Liver (tissue), 9 donors: ENCODE data around the gene COL5A1. TPM values are rescaled to one million over a fixed set of nuclear protein-coding genes. Genes with fewer than 3 reads are reported as not detected.

Experiments used
- DNase-seq: peaks from one replicate; pipeline ENCODE4 v3.0.0-alpha.2; 2017; ENCODE audit warnings: low spot score
- H3K27ac ChIP-seq, 2 donors: one replicate each; pipeline ENCODE4 v1.7.0; 2013; ENCODE audit warnings: inconsistent platforms in 2 of 2, low read length in 2 of 2, control low read depth in 1 of 2, low read depth in 1 of 2, mild to moderate bottlenecking in 1 of 2
- H3K27me3 ChIP-seq, 4 donors: one replicate each; pipeline versions ENCODE4 v1.6.1 to v1.7.0; 2013; ENCODE audit warnings: low read length in 3 of 4, inconsistent platforms in 1 of 4, mild to moderate bottlenecking in 1 of 4, moderate library complexity in 1 of 4; ENCODE audit not compliant: control insufficient read depth in 4 of 4, insufficient read depth in 4 of 4
- H3K36me3 ChIP-seq, 4 donors: one replicate each; pipeline versions ENCODE4 v1.6.1 to v1.7.0; 2013; ENCODE audit warnings: low read length in 3 of 4, mild to moderate bottlenecking in 3 of 4, low read depth in 1 of 4, moderate library complexity in 1 of 4; ENCODE audit not compliant: control insufficient read depth in 4 of 4, insufficient read depth in 3 of 4
- H3K4me1 ChIP-seq, 4 donors: one replicate each; pipeline versions ENCODE4 v1.6.1 to v1.7.0; 2013; ENCODE audit warnings: low read length in 3 of 4, mild to moderate bottlenecking in 3 of 4, moderate library complexity in 1 of 4; ENCODE audit not compliant: control insufficient read depth in 4 of 4, insufficient read depth in 4 of 4
- H3K4me3 ChIP-seq, 3 donors: one replicate each; pipeline versions ENCODE4 v1.6.1 to v1.7.0; 2013; ENCODE audit warnings: low read length in 3 of 3, control low read depth in 1 of 3, low read depth in 1 of 3, mild to moderate bottlenecking in 1 of 3
- H3K9ac ChIP-seq, 2 donors: one replicate each; pipeline ENCODE4 v1.7.0; 2013; ENCODE audit warnings: low read length in 2 of 2, mild to moderate bottlenecking in 2 of 2, moderate library complexity in 2 of 2, control low read depth in 1 of 2, low read depth in 1 of 2
- H3K9me3 ChIP-seq, 4 donors: one replicate each; pipeline versions ENCODE4 v1.6.1 to v1.7.0; 2013; ENCODE audit warnings: low read length in 3 of 4; ENCODE audit not compliant: control insufficient read depth in 4 of 4
- FOXA1 ChIP-seq: IDR thresholded peaks from 2 replicates; pipeline ENCODE4 v1.6.1; 2016; ENCODE audit warnings: antibody characterized with exemption
- FOXA2 ChIP-seq: IDR thresholded peaks from 2 replicates; pipeline ENCODE4 v1.6.1; 2016; ENCODE audit warnings: antibody characterized with exemption
- GABPA ChIP-seq, 2 donors: IDR thresholded peaks in 1 of 2; conservative IDR thresholded peaks in 1 of 2; 2 replicates each; pipeline ENCODE4 v1.6.1; 2016; ENCODE audit warnings: antibody characterized with exemption in 2 of 2, mild to moderate bottlenecking in 1 of 2, moderate library complexity in 1 of 2
- HNF4A ChIP-seq, 2 donors: conservative IDR thresholded peaks; 2 replicates each; pipeline ENCODE4 v1.6.1; 2016; ENCODE audit warnings: antibody characterized with exemption in 2 of 2, mild to moderate bottlenecking in 2 of 2
- HNF4G ChIP-seq: IDR thresholded peaks from 2 replicates; pipeline ENCODE4 v1.6.1; 2016; ENCODE audit warnings: antibody characterized with exemption
- JUND ChIP-seq, 2 donors: IDR thresholded peaks; 2 replicates each; pipeline ENCODE4 v1.6.1; 2016; ENCODE audit warnings: antibody characterized with exemption in 2 of 2
- MAX ChIP-seq: IDR thresholded peaks from 2 replicates; pipeline ENCODE4 v1.6.1; 2016; ENCODE audit warnings: antibody characterized with exemption
- NR2F2 ChIP-seq: IDR thresholded peaks from 2 replicates; pipeline ENCODE4 v1.6.1; 2016; ENCODE audit warnings: antibody characterized with exemption
- RAD21 ChIP-seq, 2 donors: IDR thresholded peaks; 2 replicates each; pipeline ENCODE4 v1.6.1; 2016; ENCODE audit warnings: antibody characterized with exemption in 2 of 2, mild to moderate bottlenecking in 2 of 2
- REST ChIP-seq: IDR thresholded peaks from 2 replicates; pipeline ENCODE4 v1.6.1; 2016; ENCODE audit warnings: antibody characterized with exemption, mild to moderate bottlenecking
- RXRA ChIP-seq, 2 donors: IDR thresholded peaks; 2 replicates each; pipeline ENCODE4 v1.6.1; 2017 to 2018; ENCODE audit warnings: antibody characterized with exemption in 2 of 2, mild to moderate bottlenecking in 1 of 2
- TAF1 ChIP-seq: conservative IDR thresholded peaks from 2 replicates; pipeline ENCODE4 v1.6.1; 2016; ENCODE audit warnings: antibody characterized with exemption, mild to moderate bottlenecking
- YY1 ChIP-seq: IDR thresholded peaks from 2 replicates; pipeline ENCODE4 v1.6.1; 2016; ENCODE audit warnings: antibody characterized with exemption, mild to moderate bottlenecking
- ZBTB33 ChIP-seq: IDR thresholded peaks from 2 replicates; pipeline ENCODE4 v1.6.1; 2016; ENCODE audit warnings: antibody characterized with exemption
- WGBS: extraction: QIAGEN DNeasy Blood & Tissue Kit; methylation state at CpG from one replicate; pipeline ENCODE4 v1.1.7; 2013; 5-methylcytosine and 5-hydroxymethylcytosine counted together
- polyA plus RNA-seq, 2 donors: library from polyadenylated mRNA; stranded (reverse) in 1 of 2; unstranded in 1 of 2; fragments of 200-250 nt in 1 of 2; fragments of >200 nt in 1 of 2; fragmentation: Nextera tagmentation in 1 of 2; extraction: Ambion mirVana in 1 of 2; gene quantifications; one replicate each; pipeline versions ENCODE4 v1.2.1 to v1.2.3, GENCODE V29; 2013 to 2015
- total RNA-seq, 2 donors: library from RNA; depleted of rRNA; stranded (reverse); fragments of >200 nt; gene quantifications; one replicate each; pipeline ENCODE4 v1.2.3, GENCODE V29; 2014
- donor health status: healthy.
- donor health status: healthy.
- donor health status: healthy.
- donor health status: healthy.
- donor health status: healthy.

COL5A1 gene
- total and polyA plus RNA-seq, 4 donors: 0.67 to 15.6 (median 11.2) TPM

GRCh38 chr9:134724912-134725604 is 83.5 kb downstream of the COL5A1 start:
- no peak overlapping the region for H3K27ac ChIP-seq
- no peaks in the 10 kb centered on the region for H3K4me1 ChIP-seq
- H3K27me3 ChIP-seq: no peaks in the 10 kb centered on the region
- no peak overlapping the region for H3K9ac ChIP-seq
- no peak for TF ChIP-seq ZBTB33
- TF ChIP-seq FOXA1: no peak
- TF ChIP-seq JUND (IDR thresholded peaks at IDR 0.05): no peak
- TF ChIP-seq REST: no peak
- TF ChIP-seq RAD21 (IDR thresholded peaks at IDR 0.05): no peak
- no peak for TF ChIP-seq MAX
- TF ChIP-seq NR2F2: no peak
- TF ChIP-seq YY1: no peak
- no peak for TF ChIP-seq RXRA (IDR thresholded peaks at IDR 0.05)
- H3K36me3 ChIP-seq: no peaks in the 10 kb centered on the region
- 83% methylated on average over 17 of the region's 17 CpGs for WGBS
- H3K4me3 ChIP-seq: no peak overlapping the region
- no peak for DNase-seq
- no peaks in the 10 kb centered on the region for H3K9me3 ChIP-seq

GRCh38 chr9:134725605-134725940 is 84.0 kb downstream of the COL5A1 start:
- H3K9me3 ChIP-seq: no peaks in the 10 kb centered on the region
- H3K9ac ChIP-seq: no peak overlapping the region
- TF ChIP-seq FOXA2 (no peak), TAF1 (no peak), HNF4A (conservative IDR thresholded peaks at IDR 0.05) (no peak), GABPA (IDR thresholded peaks at IDR 0.05 in 1 of 2, conservative IDR thresholded peaks at IDR 0.05 in 1 of 2) (no peak), HNF4G (no peak), REST (no peak)
- H3K27ac ChIP-seq: no peak overlapping the region
- no peak for DNase-seq
- H3K36me3 ChIP-seq: no peaks in the 10 kb centered on the region
- no peaks in the 10 kb centered on the region for H3K27me3 ChIP-seq
- H3K4me3 ChIP-seq: no peak overlapping the region
- no peaks in the 10 kb centered on the region for H3K4me1 ChIP-seq
- 66% methylated on average over 4 of the region's 4 CpGs for WGBS
